Ovary (tissue), 9 donors: Measurements from ENCODE around the gene PASK. TPM values are rescaled to one million over a fixed set of nuclear protein-coding genes. Genes with fewer than 3 reads are reported as not detected.

Experiments used
- DNase-seq, 5 donors: peaks; one replicate each; pipeline ENCODE4 v3.0.0-alpha.2; 2019 to 2020
- H3K27ac ChIP-seq, 2 donors: fragments of 200-600 bp; one replicate each; pipeline versions ENCODE4 v1.5.1 to v1.8.0; 2019 to 2022
- H3K27me3 ChIP-seq: fragments of 200-600 bp; one replicate; pipeline ENCODE4 v1.8.0; 2022
- H3K36me3 ChIP-seq: fragments of 200-600 bp; sonication (generic); one replicate; pipeline ENCODE4 v1.5.1; 2019
- H3K4me1 ChIP-seq: one replicate; pipeline ENCODE4 v1.8.1; 2013; ENCODE audit warnings: mild to moderate bottlenecking, moderate library complexity; ENCODE audit not compliant: insufficient read depth
- H3K4me3 ChIP-seq: fragments of 200-600 bp; sonication (generic); one replicate; pipeline ENCODE4 v1.5.1; 2017
- H3K9me3 ChIP-seq, 2 donors: fragments of 200-600 bp in 1 of 2; sonication (generic) in 1 of 2; one replicate each; pipeline versions ENCODE4 v1.5.1 to v1.8.1; 2013 to 2019; ENCODE audit warnings: mild to moderate bottlenecking in 1 of 2, moderate library complexity in 1 of 2
- CTCF ChIP-seq, 3 donors: fragments of 450-650 bp in 2 of 3; fragments of 200-600 bp in 1 of 3; IDR thresholded peaks; one replicate each; pipeline versions ENCODE4 v1.5.1 to v1.8.0; 2016 to 2022; ENCODE audit warnings: antibody characterized with exemption in 3 of 3, mild to moderate bottlenecking in 1 of 3
- EP300 ChIP-seq: sonication (generic); formaldehyde crosslinking; IDR thresholded peaks from one replicate; pipeline ENCODE4 v1.6.1; 2017; ENCODE audit warnings: antibody characterized with exemption
- POLR2A ChIP-seq: fragments of 450-650 bp; IDR thresholded peaks from one replicate; pipeline ENCODE4 v1.6.1; 2017; ENCODE audit warnings: antibody characterized with exemption, mild to moderate bottlenecking, moderate library complexity
- WGBS, 3 donors: extraction: QIAGEN DNeasy Blood & Tissue Kit in 1 of 3; methylation state at CpG; one replicate each; pipeline versions ENCODE4 v1.1.5 to v1.1.7; 2013 to 2017; 5-methylcytosine and 5-hydroxymethylcytosine counted together
- intact Hi-C, 4 donors: fragments of 100-400 bp; cut with DNase I; formaldehyde crosslinking; loops; one replicate each; pipeline versions ENCODE4 v1.11.0 to v1.15.1; 2022 to 2023
- polyA plus RNA-seq, 2 donors: library from polyadenylated mRNA; stranded (reverse); fragments of 200-250 nt in 1 of 2; fragments of 350-450 nt in 1 of 2; fragmentation: Illumina TruSeq in 1 of 2; extraction: RNeasy Lipid Tissue Mini Kit (QIAGEN cat#74804) in 1 of 2; gene quantifications; one replicate each; pipeline ENCODE4 v1.2.3, GENCODE V29; 2013 to 2014
- total RNA-seq, 7 donors: library from RNA; depleted of rRNA in 2 of 7; stranded (reverse); fragments of >200 nt in 2 of 7; fragmentation: NEBNext Ultra II Directional in 3 of 7; extraction: Animal tissue kit (Norgen Biotek cat#: 25700) in 3 of 7; gene quantifications; one replicate each; pipeline versions ENCODE4 v1.1.0 to v1.2.4, GENCODE V29; 2016 to 2023
- donor health status: DM: no; HTN: no; CAD: no; lungs with moderate emphysema.
- donor health status: DM: no; HTN: no; CAD: no.
- donor health status: Bipolar disorder and iron deficiency.
- donor health status: DM: yes; HTN: yes; CAD: no.
- donor health status: DM: no; HTN: no; CAD: no.
- donor health status: DM: yes; HTN: yes; CAD: no.

PASK gene
- total and polyA plus RNA-seq, 9 donors: 2.4 to 13.4 (median 7.4) TPM

- H3K9me3 ChIP-seq: no peaks in the 10 kb centered on the region
- 77 to 82% (median 81%) methylated on average over 14 of the region's 14 CpGs for WGBS, 3 donors
- H3K27ac ChIP-seq: no peak overlapping the region
- no peak for DNase-seq
- H3K4me3 ChIP-seq: no peak overlapping the region
- intact Hi-C loops: no loop called here
- H3K27me3 ChIP-seq: no peaks in the 10 kb centered on the region
- no peaks in the 10 kb centered on the region for H3K36me3 ChIP-seq
- TF ChIP-seq CTCF (IDR thresholded peaks at IDR 0.05) (no peak), EP300 (no peak), POLR2A (no peak)
- H3K4me1 ChIP-seq: peaks cover 4% of the 10 kb centered on the region
These were observed 66.8 kb downstream of the PASK start for GRCh38 chr2:241082341-241083090.

GRCh38 chr2:241081643-241082340 is 67.5 kb downstream of the PASK start:
- peaks cover 4% of the 10 kb centered on the region for H3K4me1 ChIP-seq
- WGBS, 3 donors: 53 to 66% (median 53%) methylated on average over 26 to 28 of the region's 28 CpGs
- H3K27me3 ChIP-seq: no peaks in the 10 kb centered on the region
- H3K36me3 ChIP-seq: no peaks in the 10 kb centered on the region
- intact Hi-C loops: no loop called here
- H3K4me3 ChIP-seq: no peak overlapping the region
- H3K9me3 ChIP-seq: no peaks in the 10 kb centered on the region
- TF ChIP-seq EP300 (no peak), CTCF (IDR thresholded peaks at IDR 0.05) (no peak), POLR2A (no peak)
- peak overlapping the region in 1 of 2 donors; percentile 7 for H3K27ac ChIP-seq
- DNase-seq: no peak

- intact Hi-C loops: no loop called here
- Histone ChIP-seq H3K9me3 (no peaks in the 10 kb centered on the region), H3K27me3 (no peaks in the 10 kb centered on the region), H3K27ac (no peak overlapping the region), H3K4me3 (no peak overlapping the region), H3K4me1 (peaks cover 4% of the 10 kb centered on the region), H3K36me3 (no peaks in the 10 kb centered on the region)
- 20 to 30% (median 26%) methylated on average over 9 of the region's 9 CpGs for WGBS, 3 donors
- no peak for DNase-seq
- TF ChIP-seq POLR2A (no peak), CTCF (IDR thresholded peaks at IDR 0.05) (no peak), EP300 (no peak)
These were observed 68.1 kb downstream of the PASK start for GRCh38 chr2:241081190-241081642.

GRCh38 chr2:241080405-241081189 is 68.7 kb downstream of the PASK start:
- H3K4me1 ChIP-seq: peaks cover 4% of the 10 kb centered on the region
- no peaks in the 10 kb centered on the region for H3K36me3 ChIP-seq
- H3K27ac ChIP-seq: no peak overlapping the region
- intact Hi-C loops: no loop called here
- TF ChIP-seq POLR2A (no peak), EP300 (no peak), CTCF (IDR thresholded peaks at IDR 0.05) (no peak)
- DNase-seq: no peak
- H3K27me3 ChIP-seq: no peaks in the 10 kb centered on the region
- no peaks in the 10 kb centered on the region for H3K9me3 ChIP-seq
- 66 to 73% (median 73%) methylated on average over 18 of the region's 18 CpGs for WGBS, 3 donors
- no peak overlapping the region for H3K4me3 ChIP-seq
